Fibroblast of lung (primary cell): ENCODE results near the gene LMO1.

Experiments
- CTCF ChIP-seq, 2 donors: IDR thresholded peaks in 1 of 2; conservative IDR thresholded peaks in 1 of 2; 1 replicate in 1 of 2; 2 replicates in 1 of 2; pipeline ENCODE4 v1.5.1; 2011 to 2012; ENCODE audit warnings: low read length in 2 of 2, control low read depth in 1 of 2, inconsistent platforms in 1 of 2, low read depth in 1 of 2, mild to moderate bottlenecking in 1 of 2
- EZH2 ChIP-seq: IDR thresholded peaks from 2 replicates; pipeline ENCODE4 v1.5.1; 2012; ENCODE audit warnings: low read length, control low read depth, mild to moderate bottlenecking; ENCODE audit errors: missing control alignments

GRCh38 chr11:8230178-8230859 is 33.4 kb downstream of the LMO1 start:
- TF ChIP-seq CTCF (conservative IDR thresholded peaks at IDR 0.05 in 1 of 2, IDR thresholded peaks at IDR 0.05 in 1 of 2; ENCODE audit: low read depth in 1 of 2, low read length in 2 of 2) (no peak), EZH2 (no peak)
